SU-DHL-6 (cell line): Measurements from ENCODE around the gene ARHGEF26.

ENCODE experiments used
- EZH2phosphoT487 ChIP-seq: fragments of 200-600 bp; sonication (generic), shearing (Covaris generic); conservative IDR thresholded peaks from 2 replicates; pipeline ENCODE4 v1.6.1; 2018; ENCODE audit warnings: mild to moderate bottlenecking, antibody characterized with exemption, low read length, moderate library complexity, mixed read lengths
- TF ChIP-seq, protein P1 (sequence below): fragments of 200-600 bp; sonication (generic); IDR thresholded peaks from one replicate; pipeline ENCODE4 v1.5.1; 2017; ENCODE audit warnings: antibody characterized with exemption, mild to moderate bottlenecking, low read length, moderate library complexity; ENCODE audit not compliant: insufficient read depth, poor library complexity, severe bottlenecking

- TF ChIP-seq, protein P1, sequence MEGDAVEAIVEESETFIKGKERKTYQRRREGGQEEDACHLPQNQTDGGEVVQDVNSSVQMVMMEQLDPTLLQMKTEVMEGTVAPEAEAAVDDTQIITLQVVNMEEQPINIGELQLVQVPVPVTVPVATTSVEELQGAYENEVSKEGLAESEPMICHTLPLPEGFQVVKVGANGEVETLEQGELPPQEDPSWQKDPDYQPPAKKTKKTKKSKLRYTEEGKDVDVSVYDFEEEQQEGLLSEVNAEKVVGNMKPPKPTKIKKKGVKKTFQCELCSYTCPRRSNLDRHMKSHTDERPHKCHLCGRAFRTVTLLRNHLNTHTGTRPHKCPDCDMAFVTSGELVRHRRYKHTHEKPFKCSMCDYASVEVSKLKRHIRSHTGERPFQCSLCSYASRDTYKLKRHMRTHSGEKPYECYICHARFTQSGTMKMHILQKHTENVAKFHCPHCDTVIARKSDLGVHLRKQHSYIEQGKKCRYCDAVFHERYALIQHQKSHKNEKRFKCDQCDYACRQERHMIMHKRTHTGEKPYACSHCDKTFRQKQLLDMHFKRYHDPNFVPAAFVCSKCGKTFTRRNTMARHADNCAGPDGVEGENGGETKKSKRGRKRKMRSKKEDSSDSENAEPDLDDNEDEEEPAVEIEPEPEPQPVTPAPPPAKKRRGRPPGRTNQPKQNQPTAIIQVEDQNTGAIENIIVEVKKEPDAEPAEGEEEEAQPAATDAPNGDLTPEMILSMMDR, result no peak
- no peak for TF ChIP-seq EZH2phosphoT487
Observed at GRCh38 chr3:154294016-154294415, 172.8 kb downstream of the ARHGEF26 start.
